Stimulated activated CD4-positive, alpha-beta T cell treated with anti-CD3 and anti-CD28 coated beads, Interleukin-15, amount 100 ng/mL, for 1 hour (primary cell): ENCODE measurements around the gene GATAD2B.
"Not testable (repeated sequence)": the region's sequence is repeated elsewhere in the genome, so short reads cannot be mapped to it uniquely, and the experiment has no call there.

Experiments
- DNase-seq, 2 donors: peaks; one replicate each; pipeline ENCODE4 v3.0.0-alpha.2; 2020; ENCODE audit warnings: low read depth in 1 of 2, low spot score in 1 of 2

GATAD2B gene

DNA sequence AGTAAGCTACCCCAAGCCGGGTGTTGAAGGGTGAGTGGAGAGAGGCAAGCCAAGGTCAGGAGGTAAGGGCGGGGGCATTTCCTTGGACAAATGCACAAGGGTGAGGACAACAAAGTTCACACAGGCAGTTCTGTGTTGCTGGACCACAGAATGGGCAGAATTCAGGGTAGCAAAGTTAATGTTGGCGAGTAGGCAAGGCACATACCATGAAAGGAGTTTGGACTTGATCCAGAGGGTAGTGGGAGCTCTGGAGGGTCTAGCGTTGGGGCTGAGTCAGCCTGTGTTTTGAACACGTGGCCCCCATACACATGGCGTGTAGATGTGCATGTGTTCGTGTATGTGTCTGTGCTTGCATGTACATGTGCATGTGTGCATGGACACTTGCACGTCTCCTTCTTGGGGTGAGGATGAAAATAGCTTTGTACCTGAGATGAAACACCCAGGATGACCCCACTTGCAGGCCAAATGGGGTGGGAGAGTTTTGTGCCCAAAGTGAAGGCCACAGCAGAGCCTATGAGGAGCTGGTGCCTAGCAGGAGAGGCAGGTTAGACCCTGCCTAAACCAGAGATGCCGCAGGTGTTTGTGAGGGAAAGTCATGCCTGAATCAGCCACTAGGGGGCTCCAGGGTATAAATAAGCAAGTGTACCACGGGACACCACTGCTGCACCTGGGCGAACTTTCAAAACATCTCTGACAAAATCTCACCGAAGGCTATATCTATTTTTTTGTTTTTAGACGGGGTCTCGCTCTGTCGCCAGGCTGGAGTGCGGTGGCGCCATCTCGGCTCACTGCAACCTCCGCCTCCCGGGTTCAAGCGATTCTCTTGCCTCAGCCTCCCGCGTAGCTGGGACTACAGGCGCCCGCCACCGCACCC, 125.7 kb downstream of the GATAD2B start:
- peak; percentile 56 to 58 for DNase-seq

DNA sequence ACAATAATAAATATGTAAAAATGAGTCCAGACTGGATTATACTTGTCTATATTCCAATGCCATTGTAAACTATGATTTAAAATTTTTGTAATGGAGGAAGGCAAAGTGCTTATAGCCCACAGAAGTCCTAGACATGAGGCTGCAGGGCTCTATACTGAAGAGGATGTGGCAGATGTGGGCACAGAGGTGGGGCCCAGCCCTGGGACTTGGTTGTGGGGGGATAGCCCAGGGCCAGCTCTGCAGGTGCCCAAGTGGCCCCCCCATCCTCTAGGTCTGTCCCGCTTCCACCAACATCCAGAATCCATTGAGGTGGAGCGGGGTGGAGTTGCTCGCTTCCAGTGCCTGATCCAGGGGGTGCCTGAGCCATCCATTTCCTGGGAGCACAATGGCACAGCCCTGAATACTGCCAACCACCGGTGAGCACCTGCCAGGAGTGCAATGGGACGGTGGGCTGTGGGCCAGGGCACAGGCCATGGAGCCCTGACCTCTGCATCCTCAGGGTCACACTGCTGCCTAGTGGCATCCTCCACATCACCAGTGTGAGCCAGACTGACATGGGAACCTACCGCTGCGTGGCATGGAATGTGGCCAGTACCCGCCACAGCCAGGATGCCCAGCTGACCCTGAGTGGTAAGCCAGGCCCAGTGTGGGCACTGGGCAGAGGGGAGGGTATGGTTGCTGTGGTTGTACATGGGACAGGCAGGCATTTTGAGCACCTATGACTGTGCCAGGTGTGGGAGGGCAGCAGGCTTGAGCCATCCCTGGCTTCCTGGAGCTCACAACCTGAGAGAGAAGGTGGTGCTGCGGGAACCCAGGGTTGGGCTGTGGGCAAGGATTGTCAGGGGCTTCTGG, 126.6 kb downstream of the GATAD2B start:
- DNase-seq, result no peak

DNA sequence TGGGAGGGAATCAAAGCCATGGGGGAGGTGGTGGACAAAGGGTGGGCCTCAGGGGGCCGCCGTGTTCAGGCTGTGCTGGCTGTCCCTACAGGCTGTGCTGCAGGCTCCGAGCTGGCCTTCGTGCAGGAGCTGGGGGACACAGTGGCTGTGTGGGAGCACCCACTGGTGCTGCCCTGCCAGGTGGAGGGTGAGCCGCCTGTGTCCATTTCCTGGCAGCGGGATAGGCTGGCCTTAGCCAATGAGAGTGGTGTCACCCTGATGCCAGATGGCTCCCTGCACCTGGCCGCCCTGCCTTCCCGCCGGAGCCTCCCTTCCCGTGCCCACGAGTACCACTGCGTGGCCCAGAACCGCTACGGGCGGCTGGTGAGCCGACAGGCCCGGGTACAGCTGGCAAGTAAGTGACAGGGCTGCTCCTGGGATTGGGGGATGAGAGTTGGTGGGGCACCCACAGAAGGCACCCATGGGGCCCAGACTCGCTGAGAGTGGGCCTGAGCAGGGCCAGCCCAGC, 127.4 kb downstream of the GATAD2B start:
- no peak for DNase-seq

DNA sequence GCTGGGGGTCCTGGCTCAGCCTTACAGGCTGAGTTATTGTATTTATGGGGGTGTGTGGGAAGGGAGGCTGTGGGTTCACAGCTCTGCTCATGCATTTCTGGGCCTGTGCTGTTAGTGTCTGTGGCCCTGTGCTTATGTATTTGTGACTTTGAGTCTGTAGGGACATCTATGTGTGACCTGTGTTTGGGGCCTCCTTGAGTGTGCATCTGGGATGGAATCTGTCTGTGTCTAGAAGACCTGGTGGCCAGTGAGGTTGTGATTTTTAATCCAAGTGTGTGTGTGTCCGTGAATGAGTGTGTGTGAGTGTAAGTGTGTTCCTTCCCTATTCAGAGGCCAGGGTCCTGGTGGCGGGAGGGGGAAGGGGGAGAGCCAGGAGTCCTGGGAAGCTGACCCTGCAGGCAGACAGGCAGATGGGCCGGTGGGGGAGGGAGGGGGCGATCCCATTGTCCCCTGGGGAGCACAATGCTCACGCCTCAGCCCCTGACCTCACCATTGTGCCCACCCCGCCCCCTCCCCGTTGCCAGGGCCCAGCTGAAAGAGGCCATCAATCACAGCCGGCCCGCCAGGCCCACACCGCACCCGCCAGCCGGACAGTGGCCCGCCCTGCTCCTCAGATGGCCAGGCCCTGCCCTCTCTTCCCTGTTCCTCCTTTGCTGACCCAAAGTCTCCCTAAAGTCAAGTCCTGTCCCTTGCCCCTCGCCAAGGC, 128.0 kb downstream of the GATAD2B start:
- DNase-seq, result no peak

DNA sequence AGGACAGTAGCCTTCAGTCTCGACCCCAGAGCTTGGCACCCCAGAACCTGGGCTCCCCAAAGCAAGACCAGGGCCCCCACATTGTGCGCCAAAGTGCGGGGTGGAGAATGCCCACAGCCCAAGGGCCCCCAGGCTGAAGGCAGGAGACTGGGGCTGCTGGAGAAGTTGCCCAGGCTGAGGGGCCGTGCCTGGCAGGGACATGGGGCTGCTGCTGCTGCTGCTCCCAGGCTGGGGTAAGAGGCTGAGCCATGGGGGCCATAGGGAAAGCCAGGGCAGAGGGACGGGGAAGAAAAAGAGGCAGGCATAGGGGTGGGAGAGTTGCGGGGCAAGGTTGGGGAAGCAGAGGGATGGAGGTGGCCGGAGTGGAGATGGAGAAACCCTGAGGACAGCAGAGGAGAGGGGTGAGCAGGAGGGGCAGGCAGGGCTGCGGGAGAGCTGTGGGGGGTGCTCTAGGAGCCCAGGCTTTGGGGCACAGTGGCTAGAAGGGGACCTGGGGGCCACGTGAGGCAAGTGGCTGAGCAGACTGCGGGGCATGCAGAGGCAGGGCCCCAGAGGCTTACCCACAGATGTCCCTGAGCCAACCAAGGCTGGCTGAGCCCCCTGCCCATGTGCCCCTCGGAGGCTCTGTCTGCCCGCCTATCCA, 128.7 kb downstream of the GATAD2B start:
- DNase-seq, result no peak

DNA sequence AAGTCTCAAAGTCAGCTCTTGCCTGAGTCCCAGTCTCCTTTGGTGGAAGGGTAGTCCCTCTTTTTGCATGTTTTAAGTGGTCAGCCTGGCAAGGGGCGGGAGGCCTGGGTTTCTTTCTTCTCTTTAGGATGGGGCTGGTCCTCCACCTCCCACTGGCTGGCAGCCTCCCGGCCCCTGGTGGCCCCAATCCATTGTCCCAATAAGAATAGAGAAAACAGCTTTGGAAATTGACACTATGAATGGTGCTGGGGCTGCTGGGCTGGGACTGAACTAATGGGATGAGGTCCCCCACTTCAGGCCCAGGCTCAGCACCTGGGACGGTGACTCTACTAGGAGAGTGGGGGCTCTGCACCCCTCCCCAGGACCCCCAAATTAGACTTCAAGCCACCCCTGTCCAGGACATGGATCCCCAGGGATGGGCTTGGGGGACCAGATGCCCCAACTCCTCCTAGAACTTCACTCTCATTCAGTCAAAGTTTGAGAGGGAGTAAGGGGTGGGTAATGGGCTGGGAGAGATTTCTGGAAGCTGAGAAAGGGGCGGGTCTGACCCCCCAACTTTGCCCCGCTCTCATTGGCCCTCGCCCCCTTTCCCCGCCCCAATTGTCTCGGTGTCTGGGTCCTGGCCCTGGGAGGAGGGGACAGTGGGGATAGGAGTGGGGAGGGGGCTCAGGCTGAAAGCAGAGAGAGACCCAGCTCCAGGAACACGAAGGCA, 129.4 kb downstream of the GATAD2B start:
- no peak for DNase-seq

DNA sequence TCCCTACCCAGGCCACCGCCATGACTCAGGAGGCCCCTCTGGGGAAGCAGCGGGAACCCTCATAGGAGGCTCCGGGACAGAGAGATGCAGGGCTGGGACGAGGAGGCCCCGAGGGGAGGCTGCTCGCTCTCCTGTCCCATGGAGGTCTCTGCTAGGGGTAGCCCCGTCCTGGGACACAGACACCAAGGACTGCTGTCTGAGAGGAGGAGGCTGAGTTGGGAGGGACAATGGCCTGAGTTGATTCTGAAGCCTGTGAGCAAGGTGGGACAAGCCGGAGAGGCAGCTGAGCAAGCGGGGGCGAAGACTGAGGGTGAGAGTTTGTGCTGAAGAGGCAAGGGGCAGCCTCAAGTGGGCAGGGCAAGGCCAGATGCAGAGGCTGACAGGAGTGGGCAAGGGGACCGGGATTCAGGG, 130.1 kb downstream of the GATAD2B start:
- no peak for DNase-seq

DNA sequence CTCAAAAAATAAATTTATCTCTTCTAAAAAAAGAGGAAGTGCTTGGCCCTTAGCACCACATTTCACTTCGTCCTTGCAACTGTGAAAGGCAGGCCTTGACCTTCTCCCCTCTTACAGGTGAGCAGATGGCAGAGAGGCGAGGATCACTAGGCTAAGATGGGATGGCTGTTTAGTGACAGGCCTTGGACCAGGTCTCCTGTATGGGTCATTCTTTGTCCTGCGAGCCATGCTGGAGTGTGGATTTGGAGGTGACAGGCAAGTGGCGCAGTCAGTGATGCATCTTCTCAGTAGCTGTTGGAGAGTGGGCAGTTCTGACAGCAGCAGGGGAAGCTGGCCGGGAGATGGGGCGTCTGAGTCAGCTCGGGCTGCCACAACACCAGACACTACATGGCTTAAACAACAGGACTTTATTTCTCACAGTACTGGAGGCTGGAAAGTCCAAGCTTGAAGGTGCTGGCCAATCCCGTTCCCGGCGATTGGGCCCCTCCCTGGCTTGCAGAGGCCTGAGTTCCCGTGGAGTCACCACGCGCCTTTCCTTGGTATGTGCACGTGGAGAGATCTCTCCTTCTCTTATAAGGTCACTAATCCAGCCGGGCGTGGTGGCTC, 131.0 kb downstream of the GATAD2B start:
- DNase-seq, result no peak

DNA sequence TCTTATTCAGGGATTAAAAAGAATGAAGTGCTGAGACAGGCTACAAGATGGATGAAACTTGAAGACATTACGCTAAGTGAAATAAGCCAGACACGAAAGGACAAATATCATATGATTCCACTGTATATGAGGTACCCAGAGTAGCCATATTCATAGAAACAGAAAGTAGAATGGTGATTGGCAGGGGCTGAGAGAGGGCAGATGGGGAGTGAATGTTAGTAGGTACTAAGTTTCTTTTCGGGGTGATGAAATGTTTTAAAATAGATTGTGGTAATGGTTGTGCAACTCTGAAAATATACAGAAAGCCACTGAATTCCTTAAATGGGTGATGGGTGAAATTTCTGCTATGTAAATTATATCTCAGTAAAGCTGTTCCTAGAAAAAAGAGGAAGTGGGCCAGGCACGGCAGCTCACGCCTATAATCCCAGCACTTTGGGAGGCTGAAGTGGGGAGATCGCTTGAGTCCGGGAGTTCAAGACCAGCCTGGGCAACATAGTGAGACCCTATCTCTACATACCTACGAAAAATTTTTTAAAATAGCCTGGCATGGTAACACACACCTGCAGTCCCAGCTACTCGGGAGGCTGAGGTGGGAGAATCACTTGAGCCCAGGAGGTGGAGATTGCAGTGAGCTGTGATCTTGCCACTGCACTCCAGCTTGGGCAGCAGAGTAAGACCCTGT, 131.7 kb downstream of the GATAD2B start:
- DNase-seq, result no peak

DNA sequence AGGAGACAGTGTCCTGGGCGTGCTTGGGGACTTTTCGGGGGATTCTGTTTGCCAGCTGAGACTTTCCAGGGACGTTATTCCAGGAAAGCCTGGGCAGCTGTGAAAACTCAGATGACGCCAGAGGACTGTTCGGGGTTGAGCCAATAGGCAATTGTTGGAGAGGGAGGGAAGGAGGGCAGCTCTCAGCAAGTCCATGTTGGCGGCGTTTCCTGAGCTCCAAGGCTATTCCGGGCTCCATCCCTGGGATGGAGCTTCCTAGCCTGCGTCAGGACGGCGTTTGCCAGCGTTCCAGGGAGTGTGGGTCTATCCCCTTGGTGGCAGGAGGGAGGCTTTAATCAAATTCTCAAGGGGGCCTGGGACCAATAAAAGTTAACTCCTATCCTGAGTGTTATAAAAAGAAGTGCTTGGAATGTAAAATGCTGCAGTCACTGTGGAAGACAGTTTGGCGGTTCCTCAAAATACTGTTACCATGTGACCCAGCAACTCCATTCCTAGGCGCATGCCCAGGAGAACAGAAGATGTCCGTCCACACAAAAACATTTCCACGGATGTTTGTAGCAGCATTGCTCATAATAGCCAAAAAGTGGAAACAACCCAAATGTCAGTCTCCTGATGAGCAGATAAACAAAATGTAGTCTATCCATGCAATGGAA, 132.3 kb downstream of the GATAD2B start:
- DNase-seq, result no peak

DNA sequence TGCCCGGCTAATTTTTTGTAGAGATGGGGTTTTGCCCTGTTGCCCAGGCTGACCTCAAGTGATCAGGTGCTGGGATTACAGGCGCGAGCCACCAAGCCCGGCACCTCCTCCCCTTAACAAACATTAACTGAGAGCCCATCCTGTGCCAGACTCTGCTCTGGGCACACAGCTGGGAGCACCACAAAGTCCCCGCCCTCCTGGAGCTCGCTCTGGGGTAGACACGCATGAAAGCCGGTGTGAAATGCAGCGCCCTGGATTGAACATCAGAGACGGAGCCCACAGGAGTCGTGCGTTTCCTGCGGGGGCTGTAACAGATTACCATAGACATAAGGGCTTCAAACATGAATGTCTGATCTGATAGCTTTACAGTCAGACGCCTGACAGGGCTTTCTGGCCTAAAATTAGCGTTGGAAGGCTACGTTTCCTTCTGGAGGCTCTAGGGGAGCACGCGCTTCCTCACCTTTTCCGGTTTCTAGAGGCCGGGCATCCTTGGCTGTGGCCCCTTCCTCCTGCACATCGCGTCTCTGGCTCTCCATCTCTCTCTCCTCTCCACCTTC, 133.2 kb downstream of the GATAD2B start:
- DNase-seq, result no peak

DNA sequence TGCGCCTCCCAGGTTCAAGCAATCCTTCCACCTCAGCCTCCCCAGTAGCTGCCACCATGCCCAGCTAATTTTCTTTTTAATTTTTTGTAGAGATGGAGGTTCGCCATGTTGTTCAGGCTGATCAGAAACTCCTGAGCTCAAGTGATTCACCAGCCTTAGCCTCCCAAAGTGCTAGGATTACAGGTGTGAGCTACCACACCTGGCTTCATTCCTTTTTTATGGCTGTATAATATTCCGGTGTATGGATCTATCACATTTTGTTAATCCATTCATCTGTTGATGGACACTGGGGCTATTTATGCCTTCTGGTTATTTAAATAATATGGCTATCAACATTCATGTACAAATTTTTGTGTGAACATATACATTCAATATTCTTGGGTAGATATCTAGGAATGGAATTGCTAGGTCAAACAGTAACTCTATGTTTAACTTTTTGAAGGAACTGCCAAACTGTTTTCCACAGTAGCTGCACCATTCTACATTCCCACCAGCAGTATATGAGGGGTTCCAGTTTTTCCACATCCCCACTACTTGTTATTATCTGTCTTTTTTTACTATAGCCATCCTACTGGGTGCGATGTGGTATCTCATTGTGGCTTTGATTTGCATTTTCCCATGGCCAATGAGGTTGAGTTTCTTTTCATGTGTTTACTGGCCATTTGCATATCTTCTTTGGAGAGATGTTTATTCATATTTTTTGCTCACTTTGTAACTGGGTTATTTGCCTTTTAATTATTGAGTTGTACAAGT, 136.6 kb downstream of the GATAD2B start:
- DNase-seq, result no peak

DNA sequence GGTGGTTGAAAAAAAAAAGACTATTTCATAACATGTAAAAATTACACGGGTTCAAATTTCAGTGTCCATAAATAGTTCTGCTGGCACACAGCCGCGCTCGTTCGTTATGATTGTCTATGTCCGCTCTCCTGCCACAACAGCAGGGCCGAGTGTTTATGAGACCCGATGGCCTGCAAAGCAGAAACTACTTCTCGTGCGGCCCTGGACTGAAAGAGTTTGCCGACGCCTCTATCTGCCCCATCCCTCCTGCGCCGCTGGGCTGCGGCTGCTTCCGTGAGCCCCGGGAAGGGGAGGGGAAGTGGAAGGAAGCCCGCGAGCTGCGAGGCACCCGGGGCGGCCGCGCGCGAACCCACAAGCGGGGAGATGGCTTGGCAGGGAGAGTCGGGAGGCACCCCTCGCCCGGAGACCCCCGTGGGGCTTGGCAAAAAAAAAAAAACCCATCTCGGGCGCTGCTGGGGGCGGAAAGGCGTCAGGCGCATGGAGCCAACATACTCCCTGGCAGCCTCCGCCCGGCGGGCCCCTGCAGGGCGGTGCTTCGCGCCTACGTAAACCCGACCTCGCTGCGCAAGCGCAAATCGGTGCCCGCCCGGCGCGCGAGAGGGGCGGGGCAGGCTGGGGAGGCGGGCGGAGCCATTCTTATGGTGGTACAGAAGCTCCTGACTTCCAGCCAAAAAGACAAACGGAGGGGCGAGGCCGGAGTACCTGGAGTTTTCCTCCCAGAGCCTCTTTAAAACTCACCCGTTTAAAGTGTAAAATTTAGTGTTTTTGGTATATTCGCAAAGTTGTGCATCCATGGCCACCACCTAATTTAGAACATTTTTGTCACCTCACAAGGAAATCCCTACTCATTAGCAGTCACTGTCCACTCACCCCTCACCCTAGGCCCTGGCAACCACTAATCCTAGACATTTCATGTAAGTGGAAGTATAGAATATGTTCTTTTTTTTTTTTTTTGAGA, 139.3 kb downstream of the GATAD2B start:
- DNase-seq, result peak; percentile 85 to 89

DNA sequence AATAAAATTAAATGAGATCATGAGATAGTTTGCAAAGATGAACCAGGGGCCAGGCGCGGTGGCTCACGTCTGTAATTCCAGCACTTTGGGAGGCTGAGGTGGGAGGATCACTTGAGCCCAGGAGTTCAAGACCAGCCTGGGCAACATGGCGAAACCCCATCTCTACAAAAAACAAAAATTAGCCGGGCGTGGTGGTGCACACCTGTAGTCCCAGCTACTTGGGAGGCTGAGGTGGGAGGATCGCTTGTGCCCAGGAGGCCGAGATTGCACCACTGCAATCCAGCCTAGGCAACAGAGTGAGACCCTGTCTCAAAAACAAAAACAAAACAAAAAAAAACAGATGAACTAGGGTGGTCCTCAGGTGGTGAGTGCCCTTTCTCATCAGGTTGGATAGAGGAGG, 140.1 kb downstream of the GATAD2B start:
- DNase-seq, result not testable (repeated sequence)

DNA sequence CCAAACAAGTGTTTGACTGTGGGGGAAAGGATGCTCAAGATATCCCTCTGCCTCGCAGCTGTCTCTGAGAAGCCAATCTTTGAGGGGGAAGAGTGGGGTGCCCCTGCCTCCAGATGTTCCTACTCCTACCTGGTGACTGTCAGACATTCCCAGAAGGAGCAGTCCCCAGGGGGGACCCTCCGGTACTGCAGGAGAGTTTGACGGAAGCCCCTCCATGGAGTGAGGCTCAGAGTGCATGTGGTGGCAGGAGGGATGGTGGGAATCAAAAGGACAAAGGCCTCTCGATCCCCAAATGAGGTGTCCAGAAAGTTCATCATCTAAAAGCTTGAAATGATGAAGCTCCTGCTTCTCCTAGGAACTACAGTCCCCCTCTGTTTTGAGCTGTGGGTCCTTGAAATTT, 142.2 kb downstream of the GATAD2B start:
- no peak for DNase-seq

DNA sequence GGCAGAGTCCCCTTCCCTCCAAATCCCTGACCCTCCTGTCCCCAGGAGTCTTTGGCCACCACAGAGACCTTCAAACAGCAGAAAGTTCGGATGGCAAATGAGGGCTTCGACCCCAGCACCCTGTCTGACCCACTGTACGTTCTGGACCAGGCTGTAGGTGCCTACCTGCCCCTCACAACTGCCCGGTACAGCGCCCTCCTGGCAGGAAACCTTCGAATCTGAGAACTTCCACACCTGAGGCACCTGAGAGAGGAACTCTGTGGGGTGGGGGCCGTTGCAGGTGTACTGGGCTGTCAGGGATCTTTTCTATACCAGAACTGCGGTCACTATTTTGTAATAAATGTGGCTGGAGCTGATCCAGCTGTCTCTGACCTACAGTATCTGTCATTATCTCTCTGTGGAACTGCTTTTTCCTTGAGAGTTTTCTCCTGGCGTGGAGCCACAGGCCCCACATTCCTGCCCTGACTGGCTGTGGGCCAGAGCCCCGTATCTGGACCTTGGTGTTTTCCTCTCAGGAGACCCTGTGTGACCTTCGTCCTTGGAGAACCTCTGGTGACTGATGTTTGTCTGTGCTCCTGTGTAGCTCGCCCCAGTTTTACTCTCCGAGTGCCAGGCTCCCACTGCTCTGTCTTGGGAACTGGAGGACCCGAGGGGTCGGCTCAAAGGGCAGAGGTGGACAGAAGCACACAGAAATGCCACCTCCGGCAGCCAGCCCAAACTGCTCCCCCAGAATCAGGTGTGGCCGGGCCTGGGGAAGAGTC, 142.8 kb downstream of the GATAD2B start:
- DNase-seq, result no peak
